HL-60 (cell line): Measurements from ENCODE around the gene ZC3H4.

Experiments
- DNase-seq, 2 experiments: peaks; one replicate each; pipeline ENCODE4 v3.0.0-alpha.2; 2010 to 2020; ENCODE audit warnings: low read depth in 1 of 2, low spot score in 1 of 2
- H3K27ac ChIP-seq: fragments of 250-450 bp; sonication (Bioruptor Pico); replicated peaks from 2 replicates; pipeline ENCODE4 v1.5.1; 2020; ENCODE audit warnings: mild to moderate bottlenecking, moderate library complexity
- H3K27me3 ChIP-seq: fragments of 250-450 bp; sonication (Bioruptor Pico); 2 replicates; pipeline ENCODE4 v1.5.1; 2021; ENCODE audit warnings: mild to moderate bottlenecking, moderate library complexity; ENCODE audit not compliant: insufficient read depth, poor library complexity, severe bottlenecking
- H3K4me3 ChIP-seq: replicated peaks from 2 replicates; pipeline ENCODE4 v1.5.1; 2011; ENCODE audit warnings: mild to moderate bottlenecking, control low read depth, low read length; ENCODE audit not compliant: insufficient read depth
- GABPA ChIP-seq: IDR thresholded peaks from 2 replicates; pipeline ENCODE4 v1.6.1; 2012; ENCODE audit warnings: low read depth
- POLR2AphosphoS5 ChIP-seq: IDR thresholded peaks from 2 replicates; pipeline ENCODE4 v1.6.1; 2012; ENCODE audit warnings: low read depth
- REST ChIP-seq: IDR thresholded peaks from 2 replicates; pipeline ENCODE4 v1.6.1; 2012; ENCODE audit warnings: low read depth; ENCODE audit not compliant: insufficient replicate concordance
- SPI1 ChIP-seq: IDR thresholded peaks from 2 replicates; pipeline ENCODE4 v1.6.1; 2012; ENCODE audit warnings: low read depth, mild to moderate bottlenecking, borderline replicate concordance
- TF ChIP-seq, protein P1 (sequence below): IDR thresholded peaks from one replicate; pipeline ENCODE4 v1.5.1; 2011; ENCODE audit warnings: low read length, control low read depth, inconsistent platforms; ENCODE audit not compliant: insufficient read depth

ZC3H4 gene

GRCh38 chr19:47100290-47100689, 13.3 kb downstream of the ZC3H4 start:
- H3K4me3 ChIP-seq: no peak overlapping the region
- TF ChIP-seq, protein P1, sequence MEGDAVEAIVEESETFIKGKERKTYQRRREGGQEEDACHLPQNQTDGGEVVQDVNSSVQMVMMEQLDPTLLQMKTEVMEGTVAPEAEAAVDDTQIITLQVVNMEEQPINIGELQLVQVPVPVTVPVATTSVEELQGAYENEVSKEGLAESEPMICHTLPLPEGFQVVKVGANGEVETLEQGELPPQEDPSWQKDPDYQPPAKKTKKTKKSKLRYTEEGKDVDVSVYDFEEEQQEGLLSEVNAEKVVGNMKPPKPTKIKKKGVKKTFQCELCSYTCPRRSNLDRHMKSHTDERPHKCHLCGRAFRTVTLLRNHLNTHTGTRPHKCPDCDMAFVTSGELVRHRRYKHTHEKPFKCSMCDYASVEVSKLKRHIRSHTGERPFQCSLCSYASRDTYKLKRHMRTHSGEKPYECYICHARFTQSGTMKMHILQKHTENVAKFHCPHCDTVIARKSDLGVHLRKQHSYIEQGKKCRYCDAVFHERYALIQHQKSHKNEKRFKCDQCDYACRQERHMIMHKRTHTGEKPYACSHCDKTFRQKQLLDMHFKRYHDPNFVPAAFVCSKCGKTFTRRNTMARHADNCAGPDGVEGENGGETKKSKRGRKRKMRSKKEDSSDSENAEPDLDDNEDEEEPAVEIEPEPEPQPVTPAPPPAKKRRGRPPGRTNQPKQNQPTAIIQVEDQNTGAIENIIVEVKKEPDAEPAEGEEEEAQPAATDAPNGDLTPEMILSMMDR: no peak
- no peak for TF ChIP-seq GABPA
- TF ChIP-seq REST: no peak
- no peak for TF ChIP-seq POLR2AphosphoS5
- TF ChIP-seq SPI1: no peak
- no peak overlapping the region for H3K27ac ChIP-seq
- no peaks in the 10 kb centered on the region for H3K27me3 ChIP-seq
- DNase-seq: no peak

DNA sequence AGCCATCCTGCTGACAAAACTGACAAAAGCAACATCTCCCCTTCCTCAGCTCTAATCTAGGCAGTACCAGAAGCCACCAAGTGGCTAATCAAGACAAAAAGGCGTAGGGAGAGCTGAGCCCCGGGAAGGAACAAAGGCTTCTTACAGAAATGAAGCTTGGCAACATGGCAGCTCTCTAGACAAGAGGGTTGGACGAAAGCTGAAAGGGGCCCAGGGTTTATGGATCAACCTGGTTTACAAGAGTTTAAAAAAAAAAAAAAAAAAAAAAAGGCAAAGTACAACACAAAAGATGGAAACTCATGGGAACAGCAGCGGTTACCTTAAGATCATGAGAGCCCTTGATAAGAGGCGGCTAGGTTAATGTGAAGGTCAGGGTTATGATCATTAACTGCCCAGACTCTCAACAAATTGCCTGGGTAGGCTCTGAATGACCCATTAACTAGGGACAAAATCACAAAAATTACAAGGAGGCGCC, 14.0 kb downstream of the ZC3H4 start:
- Histone ChIP-seq H3K4me3 (no peak overlapping the region), H3K27ac (no peak overlapping the region), H3K27me3 (no peaks in the 10 kb centered on the region)
- TF ChIP-seq SPI1: no peak
- no peak for TF ChIP-seq REST
- TF ChIP-seq POLR2AphosphoS5: no peak
- TF ChIP-seq GABPA: no peak
- no peak for DNase-seq

GRCh38 chr19:47098608-47099007, 15.0 kb downstream of the ZC3H4 start:
- TF ChIP-seq, protein P1: no peak
- TF ChIP-seq POLR2AphosphoS5: no peak
- no peak for TF ChIP-seq REST
- no peak for TF ChIP-seq SPI1
- TF ChIP-seq GABPA: no peak
- DNase-seq: no peak
- Histone ChIP-seq H3K4me3 (no peak overlapping the region), H3K27ac (peak overlapping the region; percentile 20; the same call in 1 of the 2 replicates), H3K27me3 (no peaks in the 10 kb centered on the region)
